ENCODE data around the gene SMARCA5. TPM values are rescaled to one million over a fixed set of nuclear protein-coding genes. Genes with fewer than 3 reads are reported as not detected.
A peak's percentile ranks its signal among the peaks of the same experiment; 100 is the strongest.

Gene SMARCA5
- total RNA-seq, 6 experiments from 2014 or later: 38.6 to 44.6 (median 40.5) TPM

DNA sequence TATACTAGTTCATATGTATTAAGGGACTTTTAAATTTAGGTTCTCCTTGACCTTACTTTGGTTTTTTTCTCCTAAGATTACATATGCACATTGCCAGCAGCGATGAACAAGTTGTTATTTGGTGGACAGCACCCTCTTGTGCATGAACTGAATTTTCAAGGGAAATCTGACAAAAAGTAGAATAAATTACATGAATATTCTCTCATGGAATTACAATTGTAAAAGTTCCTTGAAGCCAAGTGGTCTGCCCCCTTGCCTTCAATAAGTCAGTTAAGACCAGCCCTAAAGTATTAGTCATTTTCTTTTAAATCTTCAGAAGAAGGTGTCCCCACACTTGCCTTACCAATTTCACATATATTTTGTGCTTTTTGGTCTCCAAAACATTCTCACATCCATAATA is 30.7 kb upstream of the SMARCA5 start:
- no peaks in the 10 kb centered on the region for H3K9me3 Mint-ChIP-seq
- no peak overlapping the region for H3K4me3 Mint-ChIP-seq
- H3K27me3 Mint-ChIP-seq (ENCODE audit: insufficient read depth): no peaks in the 10 kb centered on the region; the same call in 1 of the 2 replicates
- TF ChIP-seq CTCF (IDR thresholded peaks at IDR 0.05): peak; percentile 84
- no peaks in the 10 kb centered on the region for H3K36me3 Mint-ChIP-seq (ENCODE audit: low read depth)
- peak; percentile 56 for DNase-seq
- H3K27ac Mint-ChIP-seq: no peak overlapping the region
- no peaks in the 10 kb centered on the region for H3K4me1 Mint-ChIP-seq (ENCODE audit: low read depth)

GRCh38 chr4:143486314-143486713 is 27.2 kb upstream of the SMARCA5 start:
- no peaks in the 10 kb centered on the region for H3K9me3 Mint-ChIP-seq

DNA sequence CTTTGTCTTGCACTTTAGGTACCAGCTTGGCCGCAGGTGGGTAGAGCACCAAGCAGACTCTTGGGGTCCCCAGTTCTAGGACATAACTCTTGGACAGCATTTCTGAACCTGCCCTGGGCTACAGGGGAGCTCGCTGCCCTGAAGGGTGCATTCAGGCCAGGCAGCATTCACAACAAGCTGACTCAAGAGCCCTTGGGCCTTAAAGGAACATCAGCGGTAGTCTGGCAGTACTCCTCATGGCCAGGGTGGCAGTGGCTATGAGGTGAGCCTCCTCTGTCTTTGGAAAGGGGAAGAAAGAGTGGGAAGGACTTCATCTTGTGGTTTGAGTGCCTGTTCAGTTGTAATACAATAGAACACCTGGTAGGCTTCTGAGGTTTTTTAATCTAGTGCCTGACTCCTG is 24.8 kb upstream of the SMARCA5 start:
- Mint-ChIP-seq H3K27ac (no peak overlapping the region), H3K4me3 (no peak overlapping the region), H3K9me3 (no peaks in the 10 kb centered on the region), H3K27me3 (ENCODE audit: insufficient read depth) (peaks cover 4% of the 10 kb centered on the region; the same call in 1 of the 2 replicates), H3K4me1 (ENCODE audit: low read depth) (peaks cover 8% of the 10 kb centered on the region), H3K36me3 (ENCODE audit: low read depth) (no peaks in the 10 kb centered on the region)
- no peak for TF ChIP-seq CTCF (IDR thresholded peaks at IDR 0.05)
- DNase-seq: peak; percentile 4

More at GRCh38 chr4:143486314-143486713, 27.2 kb upstream of the SMARCA5 start:
- H3K36me3 Mint-ChIP-seq (ENCODE audit: low read depth): no peaks in the 10 kb centered on the region
- DNase-seq: no peak
- no peak overlapping the region for H3K27ac Mint-ChIP-seq
- no peak for TF ChIP-seq CTCF (IDR thresholded peaks at IDR 0.05)
- H3K4me1 Mint-ChIP-seq (ENCODE audit: low read depth): peaks cover 8% of the 10 kb centered on the region
- peaks cover 2% of the 10 kb centered on the region for H3K27me3 Mint-ChIP-seq (ENCODE audit: insufficient read depth)
- no peak overlapping the region for H3K4me3 Mint-ChIP-seq

- DNase-seq: peak; percentile 35
- Mint-ChIP-seq H3K27me3 (ENCODE audit: insufficient read depth) (peaks cover 4% of the 10 kb centered on the region; the same call in 1 of the 2 replicates), H3K27ac (no peak overlapping the region), H3K4me1 (ENCODE audit: low read depth) (peaks cover 8% of the 10 kb centered on the region), H3K36me3 (ENCODE audit: low read depth) (no peaks in the 10 kb centered on the region), H3K9me3 (no peaks in the 10 kb centered on the region), H3K4me3 (no peak overlapping the region)
- TF ChIP-seq CTCF (IDR thresholded peaks at IDR 0.05): no peak
These were observed 24.4 kb upstream of the SMARCA5 start for GRCh38 chr4:143489106-143489505.

DNA sequence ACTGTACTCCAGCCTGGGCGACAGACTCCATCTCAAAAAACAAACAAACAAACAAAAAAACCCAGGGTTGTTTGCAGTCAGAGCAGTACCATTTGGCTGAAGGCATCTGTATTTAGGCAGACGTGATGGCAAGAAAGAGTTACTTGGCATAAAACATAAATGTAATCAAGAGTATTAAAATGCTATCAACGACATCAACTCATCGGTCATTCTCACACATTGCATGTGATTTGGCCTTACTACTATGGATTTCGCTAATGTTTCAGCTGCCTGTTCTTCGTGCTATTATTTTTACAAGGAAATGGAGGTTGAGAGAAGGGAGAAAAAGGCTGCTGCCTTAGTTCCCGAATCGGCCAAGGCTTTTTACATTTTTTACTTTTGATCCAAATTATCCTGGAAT is 15.5 kb upstream of the SMARCA5 start:
- DNase-seq: no peak
- no peaks in the 10 kb centered on the region for H3K4me1 Mint-ChIP-seq (ENCODE audit: low read depth)
- H3K4me3 Mint-ChIP-seq: no peak overlapping the region
- peaks cover 7% of the 10 kb centered on the region for H3K27me3 Mint-ChIP-seq (ENCODE audit: insufficient read depth)
- TF ChIP-seq CTCF (IDR thresholded peaks at IDR 0.05): no peak
- H3K36me3 Mint-ChIP-seq (ENCODE audit: low read depth): no peaks in the 10 kb centered on the region
- H3K9me3 Mint-ChIP-seq: no peaks in the 10 kb centered on the region
- no peak overlapping the region for H3K27ac Mint-ChIP-seq

DNA sequence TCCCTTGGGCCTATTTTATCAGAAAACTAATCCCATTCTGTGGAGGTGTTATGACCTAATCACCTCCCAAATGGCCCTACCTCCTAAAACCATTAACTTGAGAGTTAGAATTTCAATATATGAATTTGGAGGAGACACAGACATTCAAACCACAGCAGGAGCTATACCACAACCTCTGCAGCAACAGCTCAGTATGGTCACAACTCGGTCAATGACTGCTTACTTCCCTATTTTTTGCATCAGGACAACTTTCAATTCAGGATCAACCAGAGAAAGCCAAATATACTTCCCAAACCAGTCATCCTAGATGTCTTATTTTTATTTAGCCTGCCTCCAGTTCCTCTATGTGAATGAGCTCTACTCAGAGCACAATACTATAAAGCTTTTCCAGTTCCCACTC is 11.3 kb upstream of the SMARCA5 start:
- TF ChIP-seq CTCF (IDR thresholded peaks at IDR 0.05): no peak
- Mint-ChIP-seq H3K36me3 (ENCODE audit: low read depth) (no peaks in the 10 kb centered on the region), H3K27me3 (ENCODE audit: insufficient read depth) (peaks cover 9% of the 10 kb centered on the region), H3K27ac (no peak overlapping the region), H3K4me1 (ENCODE audit: low read depth) (no peaks in the 10 kb centered on the region), H3K9me3 (no peaks in the 10 kb centered on the region), H3K4me3 (no peak overlapping the region)
- DNase-seq: no peak

Data from HFFc6 (cell line).